Gastroesophageal sphincter (tissue), 3 donors: Measurements from ENCODE around the gene ST8SIA6.

Source experiments
- CTCF ChIP-seq, 4 experiments: fragments of 200-600 bp in 2 of 4; fragments of 450-650 bp in 2 of 4; sonication (generic) in 1 of 4; IDR thresholded peaks; one replicate each; pipeline ENCODE4 v1.5.1; 2017 to 2019; ENCODE audit warnings: antibody characterized with exemption in 4 of 4, mild to moderate bottlenecking in 2 of 4, moderate library complexity in 2 of 4
- EP300 ChIP-seq: sonication (generic); formaldehyde crosslinking; IDR thresholded peaks from one replicate; pipeline ENCODE4 v1.6.1; 2017; ENCODE audit warnings: antibody characterized with exemption, mild to moderate bottlenecking
- POLR2AphosphoS5 ChIP-seq: sonication (generic); formaldehyde crosslinking; IDR thresholded peaks from one replicate; pipeline ENCODE4 v1.6.1; 2017; ENCODE audit warnings: antibody characterized with exemption

- no peak for TF ChIP-seq CTCF (IDR thresholded peaks at IDR 0.05)
- no peak for TF ChIP-seq POLR2AphosphoS5
- no peak for TF ChIP-seq EP300
Observed at GRCh38 chr10:17444388-17444714, 10.0 kb downstream of the ST8SIA6 start.
